GM12878 (cell line): ENCODE data around the gene MSI2.

ENCODE experiments used
- ATF3 ChIP-seq: IDR thresholded peaks from 2 replicates; pipeline ENCODE4 v1.6.1; 2011; ENCODE audit warnings: low read depth, mild to moderate bottlenecking, low read length, moderate library complexity, borderline replicate concordance; ENCODE audit errors: extremely low read depth
- CEBPB ChIP-seq, 2 experiments: fragments of 150-350 bp in 1 of 2; IDR thresholded peaks; 2 replicates each; pipeline ENCODE4 v1.6.1; 2012 to 2014; ENCODE audit warnings: low read depth in 2 of 2, low read length in 2 of 2, borderline replicate concordance in 1 of 2, inconsistent platforms in 1 of 2
- CREB1 ChIP-seq: IDR thresholded peaks from 2 replicates; pipeline ENCODE4 v1.6.1; 2012; ENCODE audit warnings: low read depth, mild to moderate bottlenecking, inconsistent platforms
- CTCF ChIP-seq, 3 experiments: IDR thresholded peaks in 2 of 3; conservative IDR thresholded peaks in 1 of 3; 2 replicates each; pipeline ENCODE4 v1.5.1; 2011; ENCODE audit warnings: low read depth in 3 of 3, low read length in 3 of 3, mild to moderate bottlenecking in 3 of 3, control low read depth in 2 of 3, moderate library complexity in 2 of 3, inconsistent platforms in 1 of 3, mixed read lengths in 1 of 3; ENCODE audit not compliant: control insufficient read depth in 2 of 3, insufficient read depth in 1 of 3; ENCODE audit errors: extremely low read depth in 1 of 3
- EZH2 ChIP-seq: IDR thresholded peaks from 2 replicates; pipeline ENCODE4 v1.6.1; 2012; ENCODE audit warnings: low read depth, mild to moderate bottlenecking, control low read depth, inconsistent platforms, low read length, borderline replicate concordance; ENCODE audit not compliant: control insufficient read depth
- GABPA ChIP-seq: IDR thresholded peaks from 2 replicates; pipeline ENCODE4 v1.6.1; 2014; ENCODE audit warnings: antibody characterized with exemption, low read depth, mild to moderate bottlenecking, inconsistent platforms
- POLR2A ChIP-seq: IDR thresholded peaks from 2 replicates; pipeline ENCODE4 v1.6.1; 2011; ENCODE audit warnings: low read depth, mild to moderate bottlenecking, low read length
- PRDM15 ChIP-seq: fragments of 450-650 bp; formaldehyde crosslinking; IDR thresholded peaks from 2 replicates; pipeline ENCODE4 v1.4.0; 2020; ENCODE audit warnings: mild to moderate bottlenecking, moderate library complexity
- RAD21 ChIP-seq: IDR thresholded peaks from 2 replicates; pipeline ENCODE4 v1.6.1; 2011; ENCODE audit warnings: mild to moderate bottlenecking, low read depth, low read length, moderate library complexity; ENCODE audit not compliant: insufficient read depth
- SMC3 ChIP-seq: IDR thresholded peaks from 2 replicates; pipeline ENCODE4 v1.6.1; 2011; ENCODE audit warnings: low read length, improper control_type of control experiment, borderline replicate concordance
- SP1 ChIP-seq: IDR thresholded peaks from one replicate; pipeline ENCODE4 v1.6.1; 2011; ENCODE audit warnings: low read depth, low read length

GRCh38 chr17:57424273-57424672 is 167.9 kb downstream of the MSI2 start:
- TF ChIP-seq ATF3, result no peak
- no peak for TF ChIP-seq POLR2A
- no peak for TF ChIP-seq CTCF (IDR thresholded peaks at IDR 0.05 in 2 of 3, conservative IDR thresholded peaks at IDR 0.05 in 1 of 3; ENCODE audit: control insufficient read depth in 2 of 3, extremely low read depth in 1 of 3, insufficient read depth in 1 of 3, low read depth in 3 of 3, low read length in 3 of 3)
- TF ChIP-seq CEBPB (IDR thresholded peaks at IDR 0.05; ENCODE audit: borderline replicate concordance in 1 of 2, low read depth in 2 of 2, low read length in 2 of 2), result no peak
- TF ChIP-seq SP1, result no peak
- no peak for TF ChIP-seq EZH2
- TF ChIP-seq SMC3, result no peak
- no peak for TF ChIP-seq RAD21
- TF ChIP-seq CREB1, result no peak
- TF ChIP-seq PRDM15, result no peak
- TF ChIP-seq GABPA, result no peak
